Ecto neural progenitor cell (in vitro differentiated cells): Measurements from ENCODE around the gene NR2C1.
"Not testable (repeated sequence)": the region's sequence is repeated elsewhere in the genome, so short reads cannot be mapped to it uniquely, and the experiment has no call there.

Experiments
- DNase-seq: peaks from one replicate; pipeline ENCODE4 v3.0.0-alpha.2; 2018; ENCODE audit warnings: low spot score

NR2C1 gene

GRCh38 chr12:95002754-95003153 is 70.7 kb downstream of the NR2C1 start:
- no peak for DNase-seq

DNA sequence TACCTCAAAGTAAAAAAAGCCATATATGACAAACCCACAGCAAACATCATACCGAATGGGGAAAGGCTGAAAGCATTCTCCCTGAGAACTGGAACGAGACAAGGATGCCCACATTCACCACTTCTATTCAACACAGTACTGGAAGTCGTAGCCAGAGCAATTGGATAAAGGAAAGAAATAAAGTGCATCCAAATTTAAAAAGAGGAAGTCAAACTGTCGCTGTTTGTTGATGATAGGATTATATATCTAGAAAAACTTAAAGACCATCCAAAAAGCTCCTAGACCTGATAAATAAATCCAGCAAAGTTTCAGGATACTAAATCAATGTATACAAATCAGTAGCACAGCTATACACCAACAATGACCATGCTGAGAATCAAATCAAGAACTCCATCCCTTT is 75.1 kb downstream of the NR2C1 start:
- no peak for DNase-seq

DNA sequence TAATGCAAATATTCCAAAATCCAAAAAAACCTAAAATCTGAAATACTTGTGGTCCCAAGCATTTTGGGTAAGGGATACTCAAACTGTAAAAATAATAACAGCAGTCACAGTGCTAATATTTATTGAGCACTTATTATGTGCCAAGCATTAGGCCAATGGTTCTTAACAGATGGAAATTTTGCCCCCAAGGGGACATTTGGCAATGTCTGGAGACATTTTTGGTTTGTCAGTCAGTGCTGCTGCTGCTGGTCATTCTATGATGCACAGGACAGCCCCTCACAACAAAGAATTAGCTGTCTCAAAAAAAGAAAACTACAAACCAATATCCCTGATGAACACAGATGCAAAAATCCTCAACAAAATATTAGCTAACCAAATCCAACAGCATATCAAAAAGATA is 75.7 kb downstream of the NR2C1 start:
- no peak for DNase-seq

- DNase-seq, result no peak
Observed at GRCh38 chr12:94997061-94997460, 76.4 kb downstream of the NR2C1 start.

DNA sequence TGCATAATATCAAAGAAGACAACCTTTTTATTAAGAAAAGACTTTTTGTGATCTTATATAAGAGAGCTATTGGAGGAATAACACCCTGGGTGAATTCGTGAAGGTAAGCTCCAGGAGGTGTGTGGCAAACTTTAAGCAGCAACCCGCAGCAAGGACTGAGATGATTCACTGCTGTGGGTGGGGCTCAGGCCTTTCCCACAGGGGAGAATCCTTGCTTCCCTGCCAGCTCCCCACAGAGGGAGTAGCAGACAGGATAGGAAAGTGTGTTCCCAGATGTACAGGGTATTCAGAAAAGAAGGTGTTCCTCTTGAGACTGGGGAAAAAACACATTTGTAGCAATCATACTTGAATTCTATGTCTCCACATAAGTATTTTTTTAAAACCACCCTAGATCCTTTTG is 79.1 kb downstream of the NR2C1 start:
- no peak for DNase-seq

- DNase-seq, result not testable (repeated sequence)
Observed at GRCh38 chr12:94993855-94994254, 79.6 kb downstream of the NR2C1 start.

GRCh38 chr12:94990222-94990621 is 83.2 kb downstream of the NR2C1 start:
- DNase-seq, result no peak

GRCh38 chr12:94988471-94988870 is 84.9 kb downstream of the NR2C1 start:
- no peak for DNase-seq

DNA sequence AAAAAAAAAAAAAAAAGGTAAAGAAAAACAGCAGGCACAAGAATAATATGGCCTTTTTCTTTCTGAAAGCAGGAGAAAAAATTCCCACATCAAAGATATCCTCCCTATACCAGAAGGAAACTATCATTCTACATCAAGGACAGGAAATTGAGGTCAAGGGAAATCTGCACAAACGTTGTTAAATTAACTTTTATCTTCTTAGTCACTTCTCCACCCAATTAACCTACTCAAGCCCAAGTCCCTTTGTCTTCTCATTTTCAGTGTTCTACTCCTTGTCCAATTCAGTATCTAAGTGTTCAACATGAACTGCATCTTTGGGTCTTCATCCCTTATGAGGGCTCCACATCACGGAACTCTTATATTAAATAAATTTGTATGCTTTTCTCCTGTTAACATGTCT is 85.6 kb downstream of the NR2C1 start:
- DNase-seq, result no peak

- DNase-seq, result no peak
Observed at GRCh38 chr12:94987076-94987669, 86.2 kb downstream of the NR2C1 start.

- not testable (repeated sequence) for DNase-seq
Observed at GRCh38 chr12:94985099-94985498, 88.3 kb downstream of the NR2C1 start.

DNA sequence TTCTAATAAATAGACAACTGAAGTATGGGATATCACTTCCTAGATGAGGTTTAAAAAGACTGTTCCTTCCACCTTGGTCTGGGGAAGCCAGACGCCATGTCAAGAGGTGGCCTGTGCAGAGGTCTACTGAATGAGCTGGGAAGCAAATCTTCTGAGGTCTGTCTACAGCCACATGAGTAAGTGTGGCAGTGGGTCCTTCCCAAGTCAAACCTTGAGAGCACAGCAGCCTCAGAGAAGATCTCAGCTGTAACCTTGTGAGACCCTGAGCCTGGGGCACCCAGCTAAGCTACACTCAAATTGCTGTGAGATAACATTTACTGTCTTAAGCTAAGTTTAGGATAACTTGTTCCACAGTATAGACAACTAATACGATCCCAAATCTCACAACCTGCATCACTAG is 90.1 kb downstream of the NR2C1 start:
- no peak for DNase-seq

- DNase-seq, result no peak
Observed at GRCh38 chr12:94982456-94982855, 91.0 kb downstream of the NR2C1 start.

- no peak for DNase-seq
Observed at GRCh38 chr12:94980577-94980976, 92.8 kb downstream of the NR2C1 start.

DNA sequence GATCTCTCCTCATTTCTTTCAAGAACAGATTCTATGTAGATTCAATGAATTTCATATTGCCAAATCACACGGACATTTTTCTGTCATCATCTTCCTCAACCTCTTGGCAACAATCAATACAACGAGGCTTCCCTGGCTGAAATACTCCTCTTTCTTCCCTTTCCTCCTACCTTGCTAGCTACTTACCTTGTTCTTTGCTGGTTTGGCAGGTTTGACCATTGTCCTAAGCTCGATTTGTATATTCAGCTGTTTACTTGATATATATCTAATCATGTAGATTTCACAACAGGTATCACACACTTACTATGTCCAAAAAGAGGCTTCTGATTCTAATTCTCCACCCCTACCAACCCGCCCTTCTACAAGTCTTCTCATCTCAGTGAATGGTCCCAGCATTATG is 93.5 kb downstream of the NR2C1 start:
- DNase-seq, result no peak

DNA sequence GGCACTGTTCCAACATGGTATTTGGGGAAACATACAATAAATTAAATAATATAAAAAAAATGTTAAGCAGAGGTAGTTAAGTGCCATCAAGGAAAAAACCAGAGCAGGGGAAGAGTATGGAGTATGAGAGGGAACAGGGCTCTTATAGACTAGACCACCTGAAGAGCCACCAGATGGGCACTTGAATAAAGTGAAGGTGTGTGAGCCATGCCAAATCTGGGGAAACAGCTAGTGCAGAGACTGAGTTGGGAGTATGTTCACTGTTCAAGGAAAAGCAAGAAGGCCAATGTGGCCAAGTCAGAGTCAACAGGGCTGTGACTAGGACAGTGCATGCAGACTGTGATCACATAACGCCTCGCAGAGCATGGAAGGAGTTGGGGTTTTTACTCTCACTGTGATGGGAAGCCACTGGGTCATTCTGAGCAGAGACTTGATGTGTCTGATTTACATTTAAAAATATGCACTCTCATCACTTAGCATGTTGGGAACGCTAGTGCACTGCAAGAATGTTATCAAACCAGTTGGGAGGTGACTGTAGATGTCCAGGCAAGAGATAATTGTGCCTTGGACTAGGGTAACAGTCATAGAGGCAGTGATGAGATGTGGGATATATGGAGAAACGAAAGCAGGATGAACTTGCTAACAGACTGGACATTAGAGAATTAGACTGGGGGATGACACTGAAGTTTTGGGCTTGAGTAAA is 95.5 kb downstream of the NR2C1 start:
- no peak for DNase-seq

DNA sequence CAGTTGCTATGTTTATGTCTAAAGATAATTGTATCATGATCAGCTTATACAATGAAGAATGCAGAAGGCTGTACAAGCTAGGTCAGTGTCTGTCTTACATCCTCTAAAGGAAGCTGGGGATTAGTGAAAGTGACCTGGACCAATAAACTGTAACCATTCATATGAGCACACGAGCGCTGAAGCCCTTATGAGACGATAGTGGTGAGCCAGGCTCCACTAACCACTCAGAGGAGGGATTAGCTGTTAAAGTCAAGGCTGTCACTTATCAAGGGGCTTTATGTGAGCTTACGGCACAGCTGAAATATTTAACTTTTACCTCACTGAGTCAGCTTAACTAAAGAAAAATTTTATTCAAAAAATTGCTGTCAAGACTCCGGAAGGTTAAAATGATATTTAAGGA is 100.2 kb downstream of the NR2C1 start:
- DNase-seq, result no peak

DNA sequence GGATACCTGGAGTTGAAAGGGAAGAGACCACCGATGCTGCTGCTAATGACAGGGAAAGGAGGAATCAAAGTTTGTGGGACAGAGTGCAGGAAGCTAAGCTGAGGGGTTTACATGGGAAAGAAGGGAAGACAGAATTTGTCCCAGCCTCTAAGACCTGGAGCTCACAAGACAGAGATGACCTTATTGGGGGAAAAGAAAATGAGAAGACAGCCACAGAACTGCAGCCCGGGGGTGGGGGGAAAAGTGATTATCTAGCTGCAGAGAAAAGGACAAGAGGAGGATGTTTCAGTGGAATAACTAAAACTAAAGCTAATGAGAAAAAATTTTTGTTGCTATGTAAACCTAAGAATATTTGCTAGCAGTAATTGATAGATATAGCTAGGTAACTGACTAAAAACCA is 100.6 kb downstream of the NR2C1 start:
- DNase-seq, result no peak

DNA sequence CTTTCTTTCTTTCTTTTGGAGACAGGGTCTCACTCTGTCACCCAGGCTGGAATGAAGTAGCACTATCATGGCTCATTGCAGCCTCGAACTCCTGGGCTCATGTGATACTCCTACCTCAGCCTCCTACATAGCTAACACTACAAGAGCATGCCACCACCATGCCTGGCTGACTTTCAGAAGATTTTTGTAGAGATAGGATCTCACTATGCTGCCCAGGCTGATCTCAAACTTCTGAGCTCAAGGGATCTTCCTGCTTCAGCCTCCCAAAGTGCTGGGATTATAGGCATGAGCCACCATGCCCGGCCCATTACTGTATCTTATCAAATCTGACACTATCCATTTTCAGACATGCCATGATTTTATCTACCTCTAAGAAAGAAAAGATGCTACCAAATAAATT is 101.5 kb downstream of the NR2C1 start:
- no peak for DNase-seq

GRCh38 chr12:94970560-94970959 is 102.9 kb downstream of the NR2C1 start:
- DNase-seq, result no peak
